MM.1S (cell line): ENCODE data around the gene SLC1A7.

ENCODE experiments used
- EZH2 ChIP-seq: fragments of 300-600 bp; sonication (generic); optimal IDR thresholded peaks from 2 replicates; pipeline ENCODE3; 2017; ENCODE audit warnings: low read depth, mild to moderate bottlenecking, antibody characterized with exemption, low read length, mixed read lengths
- EZH2phosphoT487 ChIP-seq: fragments of 300-600 bp; sonication (generic); IDR thresholded peaks from 2 replicates; pipeline ENCODE4 v1.6.1; 2018; ENCODE audit warnings: antibody characterized with exemption, low read length
- TF ChIP-seq, protein P1 (sequence below): fragments of 300-600 bp; sonication (generic); IDR thresholded peaks from 2 replicates; pipeline ENCODE4 v1.5.1; 2016; ENCODE audit warnings: antibody characterized with exemption, low read length, mixed read lengths

DNA sequence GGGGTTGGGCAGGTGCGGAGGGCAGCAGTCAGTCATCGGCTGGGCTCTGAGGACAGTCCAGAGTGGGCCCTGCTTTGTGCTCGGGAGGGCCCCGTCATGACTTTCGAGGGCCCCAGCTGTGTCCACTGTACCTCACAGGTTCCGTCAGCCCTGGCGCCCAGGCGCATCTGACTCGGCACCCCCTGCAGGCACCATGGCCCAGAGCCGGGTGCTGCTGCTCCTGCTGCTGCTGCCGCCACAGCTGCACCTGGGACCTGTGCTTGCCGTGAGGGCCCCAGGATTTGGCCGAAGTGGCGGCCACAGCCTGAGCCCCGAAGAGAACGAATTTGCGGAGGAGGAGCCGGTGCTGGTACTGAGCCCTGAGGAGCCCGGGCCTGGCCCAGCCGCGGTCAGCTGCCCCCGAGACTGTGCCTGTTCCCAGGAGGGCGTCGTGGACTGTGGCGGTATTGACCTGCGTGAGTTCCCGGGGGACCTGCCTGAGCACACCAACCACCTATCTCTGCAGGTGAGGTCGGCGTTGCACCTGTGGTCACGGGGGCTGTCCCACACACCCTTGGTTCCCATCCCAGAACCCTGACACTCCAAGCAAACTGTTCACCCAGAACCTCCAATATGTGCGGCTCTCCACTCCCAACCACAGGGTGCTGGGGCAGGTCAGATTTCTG, 72.6 kb downstream of the SLC1A7 start:
- TF ChIP-seq, protein P1, sequence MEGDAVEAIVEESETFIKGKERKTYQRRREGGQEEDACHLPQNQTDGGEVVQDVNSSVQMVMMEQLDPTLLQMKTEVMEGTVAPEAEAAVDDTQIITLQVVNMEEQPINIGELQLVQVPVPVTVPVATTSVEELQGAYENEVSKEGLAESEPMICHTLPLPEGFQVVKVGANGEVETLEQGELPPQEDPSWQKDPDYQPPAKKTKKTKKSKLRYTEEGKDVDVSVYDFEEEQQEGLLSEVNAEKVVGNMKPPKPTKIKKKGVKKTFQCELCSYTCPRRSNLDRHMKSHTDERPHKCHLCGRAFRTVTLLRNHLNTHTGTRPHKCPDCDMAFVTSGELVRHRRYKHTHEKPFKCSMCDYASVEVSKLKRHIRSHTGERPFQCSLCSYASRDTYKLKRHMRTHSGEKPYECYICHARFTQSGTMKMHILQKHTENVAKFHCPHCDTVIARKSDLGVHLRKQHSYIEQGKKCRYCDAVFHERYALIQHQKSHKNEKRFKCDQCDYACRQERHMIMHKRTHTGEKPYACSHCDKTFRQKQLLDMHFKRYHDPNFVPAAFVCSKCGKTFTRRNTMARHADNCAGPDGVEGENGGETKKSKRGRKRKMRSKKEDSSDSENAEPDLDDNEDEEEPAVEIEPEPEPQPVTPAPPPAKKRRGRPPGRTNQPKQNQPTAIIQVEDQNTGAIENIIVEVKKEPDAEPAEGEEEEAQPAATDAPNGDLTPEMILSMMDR = no peak
- TF ChIP-seq EZH2phosphoT487 = no peak
- no peak for TF ChIP-seq EZH2
